Left renal pelvis (tissue), 4 donors: ENCODE data around the gene ZNF394. TPM values are rescaled to one million over a fixed set of nuclear protein-coding genes. Genes with fewer than 3 reads are reported as not detected.

Experiments used
- DNase-seq, 4 donors: peaks; one replicate each; pipeline ENCODE4 v3.0.0-alpha.2; 2013; ENCODE audit warnings: low read depth in 4 of 4, low spot score in 3 of 4
- polyA plus RNA-seq, 4 donors: library from polyadenylated mRNA; unstranded; fragments of 120-200 nt; gene quantifications; one replicate each; pipeline ENCODE4 v1.2.1, GENCODE V29; 2013; ENCODE audit not compliant: insufficient read length in 4 of 4

ZNF394 gene
- polyA plus RNA-seq, 4 donors, result 11.6 to 18.6 (median 15.2) TPM

- DNase-seq, result no peak
Measured at GRCh38 chr7:99453105-99453504, 47.0 kb downstream of the ZNF394 start.

GRCh38 chr7:99452541-99452940, 47.5 kb downstream of the ZNF394 start:
- no peak for DNase-seq

DNA sequence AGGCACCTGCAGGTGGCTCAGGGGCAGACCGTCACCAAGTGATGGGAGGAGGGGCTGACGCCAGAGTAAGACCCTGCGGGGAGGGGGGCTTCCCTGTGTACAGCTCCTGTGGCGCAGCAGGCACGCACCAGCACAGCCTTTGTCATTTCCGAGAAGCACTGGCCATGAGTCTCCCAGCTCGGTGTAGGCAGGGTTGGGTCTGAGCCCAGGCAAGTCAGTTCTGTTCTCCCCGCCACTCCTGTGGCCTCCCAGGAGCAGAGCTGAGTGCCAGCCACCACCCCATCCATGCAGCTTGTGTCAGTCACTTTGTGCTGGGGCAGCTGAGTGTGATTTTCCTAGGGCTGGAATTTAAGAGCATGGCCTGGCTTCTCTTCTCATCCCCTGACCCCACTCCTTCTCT, 48.1 kb downstream of the ZNF394 start:
- no peak for DNase-seq

- DNase-seq, result no peak
Measured at GRCh38 chr7:99449326-99449725, 50.8 kb downstream of the ZNF394 start.

DNA sequence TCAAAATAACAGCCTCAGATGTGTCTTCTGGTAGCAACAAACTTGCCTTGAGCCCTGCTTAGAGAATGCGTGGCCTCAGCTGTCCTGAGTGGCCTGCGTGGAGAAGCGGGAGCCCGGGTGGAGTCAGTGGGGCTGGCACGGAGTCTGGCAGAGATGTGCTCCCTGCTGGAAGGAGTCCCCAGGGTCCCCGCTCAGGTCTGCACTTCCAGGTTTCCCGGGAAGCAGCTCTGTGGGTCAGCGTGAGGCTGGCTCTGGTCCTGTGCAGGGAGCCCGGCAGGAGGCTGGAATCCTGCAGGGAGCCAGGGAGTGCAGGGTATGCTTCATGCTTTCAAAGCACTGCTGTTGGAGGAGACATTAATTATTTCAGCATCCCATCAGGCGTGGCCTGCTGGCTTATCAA, 51.2 kb downstream of the ZNF394 start:
- DNase-seq, result no peak

DNA sequence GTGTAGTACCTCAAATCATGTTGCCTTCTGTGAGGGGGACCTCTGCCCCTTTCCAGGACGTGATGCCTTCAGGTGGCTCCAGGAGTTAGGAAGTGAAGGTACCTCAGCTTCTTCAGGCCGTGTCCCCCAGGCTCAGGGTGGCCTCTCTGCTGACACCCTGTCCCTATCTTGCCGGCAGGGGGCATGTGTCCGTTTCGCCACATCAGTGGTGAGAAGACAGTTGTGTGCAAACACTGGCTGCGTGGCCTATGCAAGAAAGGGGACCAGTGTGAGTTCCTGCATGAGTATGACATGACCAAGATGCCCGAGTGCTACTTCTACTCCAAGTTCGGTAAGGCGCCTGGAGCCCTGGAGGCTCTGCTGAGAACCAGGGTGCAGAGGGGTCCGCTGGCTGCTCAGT, 52.1 kb downstream of the ZNF394 start:
- DNase-seq, result no peak

DNA sequence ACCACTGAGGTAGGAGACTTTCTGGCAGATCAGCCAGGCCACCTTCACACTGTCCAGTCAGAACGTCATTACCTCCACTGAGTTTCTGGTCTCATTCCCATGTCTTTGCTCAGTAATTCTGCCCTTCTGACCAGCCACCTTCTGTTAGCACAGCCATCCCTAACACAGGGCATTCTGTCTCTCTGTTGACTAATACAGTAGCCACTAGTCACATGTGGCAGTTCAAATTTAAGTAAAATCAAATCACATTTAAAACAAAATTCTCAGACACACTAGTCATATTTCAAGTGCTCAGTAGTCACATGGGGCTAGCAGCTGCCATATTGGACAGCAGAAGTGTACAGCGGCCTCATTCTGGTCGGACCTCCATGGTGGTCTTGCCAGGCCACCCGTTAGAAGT, 54.0 kb downstream of the ZNF394 start:
- DNase-seq, result no peak

Other genes with a start within 250 kb of the ZNF394 start
- gene MYH16, start 227.4 kb downstream of the ZNF394 start, polyA plus RNA-seq, result under 1 TPM in 2 of 4 donors, not detected in 2; 0.03 to 0.50 TPM
- 100 to 1,000 TPM in 3 of 4 donors, 10 to 100 TPM in 1; 98.0 to 109 (median 106) TPM for gene ARPC1A, start 174.4 kb downstream of the ZNF394 start, polyA plus RNA-seq
- 10 to 100 TPM; 26.5 to 47.6 (median 34.2) TPM for gene ARPC1B, start 125.6 kb downstream of the ZNF394 start, polyA plus RNA-seq
- gene PDAP1, start 91.7 kb downstream of the ZNF394 start, polyA plus RNA-seq, result 100 to 1,000 TPM; 114 to 140 (median 137) TPM
- 100 to 1,000 TPM in 3 of 4 donors, 10 to 100 TPM in 1; 94.8 to 124 (median 108) TPM for gene BUD31, start 91.3 kb downstream of the ZNF394 start, polyA plus RNA-seq
- gene PTCD1, start 61.5 kb downstream of the ZNF394 start, polyA plus RNA-seq, result 1 to 10 TPM; 3.9 to 6.9 (median 4.6) TPM
- gene CPSF4, start 61.3 kb downstream of the ZNF394 start, polyA plus RNA-seq, result 10 to 100 TPM; 24.0 to 42.7 (median 29.2) TPM
- gene ATP5MF, start 34.1 kb downstream of the ZNF394 start, polyA plus RNA-seq, result 100 to 1,000 TPM; 275 to 470 (median 437) TPM
- gene ZNF789, start 27.4 kb downstream of the ZNF394 start, polyA plus RNA-seq, result 10 to 100 TPM; 20.2 to 55.7 (median 27.9) TPM
- 10 to 100 TPM; 14.3 to 16.9 (median 15.0) TPM for gene ZKSCAN5, start 4.4 kb upstream of the ZNF394 start, polyA plus RNA-seq
- 10 to 100 TPM; 13.0 to 17.7 (median 15.0) TPM for gene FAM200A, start 51.8 kb upstream of the ZNF394 start, polyA plus RNA-seq
- gene ZNF655, start 58.4 kb upstream of the ZNF394 start, polyA plus RNA-seq, result 100 to 1,000 TPM in 1 of 4 donors, 10 to 100 TPM in 3; 71.2 to 100 (median 78.3) TPM
- 1 to 10 TPM; 2.0 to 3.0 (median 2.5) TPM for gene TMEM225B, start 98.0 kb upstream of the ZNF394 start, polyA plus RNA-seq
- 10 to 100 TPM; 19.5 to 22.9 (median 19.6) TPM for gene ZSCAN25, start 116.7 kb upstream of the ZNF394 start, polyA plus RNA-seq
- gene CYP3A5, start 179.7 kb upstream of the ZNF394 start, polyA plus RNA-seq, result 1 to 10 TPM; 1.6 to 3.0 (median 1.8) TPM
- 10 to 100 TPM in 1 of 4 donors, 1 to 10 TPM in 1, under 1 TPM in 2; 0.42 to 14.2 (median 1.1) TPM for gene CYP3A7, start 234.9 kb upstream of the ZNF394 start, polyA plus RNA-seq